ENCODE results near the gene RABEPK.
A peak's percentile ranks its signal among the peaks of the same experiment; 100 is the strongest.
"Not testable (repeated sequence)": the region's sequence is repeated elsewhere in the genome, so short reads cannot be mapped to it uniquely, and the experiment has no call there.

The RABEPK gene, protein sequence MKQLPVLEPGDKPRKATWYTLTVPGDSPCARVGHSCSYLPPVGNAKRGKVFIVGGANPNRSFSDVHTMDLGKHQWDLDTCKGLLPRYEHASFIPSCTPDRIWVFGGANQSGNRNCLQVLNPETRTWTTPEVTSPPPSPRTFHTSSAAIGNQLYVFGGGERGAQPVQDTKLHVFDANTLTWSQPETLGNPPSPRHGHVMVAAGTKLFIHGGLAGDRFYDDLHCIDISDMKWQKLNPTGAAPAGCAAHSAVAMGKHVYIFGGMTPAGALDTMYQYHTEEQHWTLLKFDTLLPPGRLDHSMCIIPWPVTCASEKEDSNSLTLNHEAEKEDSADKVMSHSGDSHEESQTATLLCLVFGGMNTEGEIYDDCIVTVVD

DNA sequence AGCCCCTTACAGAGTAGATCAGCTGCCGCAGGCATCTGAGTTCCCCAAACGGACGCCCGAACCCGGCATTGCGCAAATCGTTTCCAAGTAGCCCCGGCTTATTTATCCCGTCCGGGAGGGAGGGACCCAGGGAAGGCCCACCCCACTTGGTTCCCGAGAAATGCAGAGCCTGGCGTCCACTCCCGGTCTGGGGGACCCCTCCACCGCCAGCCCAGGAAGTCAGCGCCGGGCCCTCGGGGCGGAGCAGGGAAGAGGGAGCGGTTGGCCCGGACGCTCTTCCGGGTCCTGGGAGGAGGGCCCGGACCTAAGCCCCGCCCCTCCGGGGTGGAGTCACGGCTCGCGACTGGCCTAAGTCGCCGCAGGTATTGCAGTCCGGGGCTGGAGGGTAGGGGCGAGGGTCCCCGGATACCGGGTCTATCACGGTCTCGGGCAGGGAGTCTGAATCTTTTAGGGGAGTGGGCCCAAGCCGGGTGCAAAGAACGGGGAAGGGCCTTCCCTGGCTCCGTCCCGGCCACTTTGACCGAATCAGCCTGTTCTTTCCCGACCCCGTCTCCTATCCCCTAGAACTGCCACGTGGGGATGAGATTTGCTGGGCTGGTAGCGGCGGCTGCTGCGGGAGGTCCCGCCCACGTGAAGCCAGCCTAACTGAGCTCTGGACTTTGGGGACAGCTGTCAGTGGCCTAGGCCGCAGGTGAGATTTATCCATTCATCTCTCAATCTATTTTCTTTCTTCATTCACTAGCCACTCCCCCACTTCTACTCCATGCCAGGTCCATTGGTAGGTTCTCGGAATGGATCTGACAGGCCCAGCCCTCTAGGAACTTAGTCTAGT, at the start of gene RABEPK:
Gene RABEPK (plus strand): TSS at position 327 of the 832 bp plus-strand sequence. CDS start 2,472 bp downstream, outside the sequence.
- DNase-seq: peak; percentile 83 to 96 (median 93)

DNA sequence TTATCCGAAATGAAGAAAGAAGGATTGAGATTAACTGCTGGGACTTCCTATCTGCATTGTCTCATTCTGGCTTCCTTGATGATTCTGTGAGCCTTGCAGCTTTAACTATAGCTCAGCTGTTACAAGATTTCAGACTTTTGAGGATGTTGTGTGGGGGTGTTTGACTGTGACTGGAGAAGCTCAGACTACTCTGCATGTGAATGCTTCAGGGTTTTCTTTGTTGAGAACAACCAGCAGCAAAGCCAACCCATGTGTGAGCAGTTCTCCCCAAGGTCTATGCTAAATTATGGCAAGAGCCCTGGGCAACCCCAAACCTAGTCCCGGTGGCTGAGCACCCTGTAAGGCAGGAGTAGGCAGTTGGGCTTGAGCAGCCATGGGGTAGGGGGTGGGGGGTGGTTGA, 48.6 kb upstream of the RABEPK start:
- DNase-seq: no peak

DNA sequence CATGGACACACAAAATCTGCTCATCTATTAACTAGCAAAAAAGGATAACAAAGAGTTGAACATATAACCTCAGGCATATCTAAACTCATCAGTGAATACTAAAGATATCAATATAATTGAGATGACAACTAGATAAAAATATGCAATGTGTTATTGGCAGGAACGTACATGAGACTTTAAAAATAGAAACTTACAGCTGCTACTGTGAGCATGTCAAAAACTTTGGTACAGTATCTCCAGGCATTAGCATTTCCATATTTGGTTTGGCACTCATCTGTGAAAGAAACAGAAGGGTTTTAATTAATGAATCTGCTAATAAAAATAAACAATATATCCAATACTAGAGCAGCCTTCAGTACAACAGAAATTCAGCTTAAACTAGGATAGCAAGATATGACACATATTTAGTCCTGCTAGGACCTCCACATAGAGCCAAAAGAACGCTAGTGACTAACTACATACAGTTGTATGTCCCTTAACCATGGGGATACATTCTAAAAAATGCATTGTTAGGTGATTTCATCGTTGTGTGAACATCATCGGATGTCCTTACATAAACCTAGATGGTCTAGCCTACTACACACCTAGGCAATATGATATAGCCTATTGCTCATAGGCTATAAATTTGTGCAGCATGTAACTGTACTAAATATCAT, 46.5 kb upstream of the RABEPK start:
- DNase-seq: no peak

DNA sequence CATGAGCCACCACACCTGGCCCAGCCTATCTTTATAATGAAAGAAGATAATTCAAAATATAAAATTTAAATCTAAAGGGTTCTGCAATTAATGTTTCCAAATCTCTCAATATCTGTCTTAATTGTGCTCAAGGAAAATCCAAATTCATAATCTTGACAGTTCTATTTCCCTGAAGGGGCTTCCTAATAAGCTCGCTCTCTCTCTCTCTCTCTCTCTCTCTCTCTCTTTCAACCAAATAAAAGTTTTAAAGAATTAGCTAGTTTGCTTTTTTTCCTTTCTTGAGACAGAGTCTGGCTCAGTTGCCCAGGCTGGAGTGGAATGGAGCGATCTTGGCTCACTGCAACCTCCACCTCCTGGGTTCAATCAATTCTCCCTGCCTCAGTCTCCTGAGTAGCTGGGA, 43.8 kb upstream of the RABEPK start:
- no peak for DNase-seq

DNA sequence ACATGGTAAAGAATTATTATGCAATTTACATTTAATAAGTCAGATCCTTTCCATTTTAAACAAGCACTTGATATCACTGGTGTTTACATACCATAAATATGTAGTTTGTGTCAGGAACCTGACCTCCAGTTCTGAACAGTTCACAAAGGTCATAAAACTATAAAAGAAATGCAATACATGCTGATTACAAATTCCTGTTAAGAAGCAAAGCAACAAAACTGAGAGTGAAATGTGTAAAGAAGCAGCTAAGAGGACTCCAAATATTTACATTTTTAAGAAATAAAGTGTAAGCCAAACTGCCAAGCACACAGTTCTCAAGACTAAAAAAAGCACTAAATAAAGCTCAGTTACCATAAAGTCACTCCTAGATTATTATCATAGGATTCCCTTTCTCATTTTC, 39.6 kb upstream of the RABEPK start:
- DNase-seq: no peak

DNA sequence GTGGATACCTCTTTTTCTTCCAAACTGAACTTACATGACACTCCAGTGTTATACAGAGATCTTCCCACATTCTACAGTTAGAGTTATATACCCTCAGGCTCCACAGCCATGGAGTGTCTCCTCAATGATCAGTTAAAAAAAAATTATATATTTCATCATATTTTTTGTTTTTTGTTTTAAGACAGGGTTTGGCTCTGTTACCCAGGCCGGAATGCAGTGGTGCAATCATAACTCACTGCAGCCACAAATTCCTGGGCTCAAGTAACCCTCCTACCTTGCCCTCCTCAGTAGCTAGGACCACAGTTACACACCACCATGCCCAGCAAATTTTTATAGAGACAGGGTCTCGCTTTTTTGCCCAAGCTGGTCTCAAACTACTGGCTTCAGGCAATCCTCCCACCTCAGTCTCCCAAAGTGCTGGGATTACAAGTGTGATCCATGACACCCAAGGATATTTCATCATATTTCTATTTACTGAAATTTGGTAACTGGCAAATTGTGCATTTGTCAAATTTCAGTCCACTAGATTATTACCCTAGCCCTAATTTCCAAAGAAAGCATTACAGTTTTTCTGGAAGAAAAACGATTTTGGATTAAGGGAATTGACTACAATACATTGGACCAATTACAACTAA, 38.9 kb upstream of the RABEPK start:
- DNase-seq: no peak

DNA sequence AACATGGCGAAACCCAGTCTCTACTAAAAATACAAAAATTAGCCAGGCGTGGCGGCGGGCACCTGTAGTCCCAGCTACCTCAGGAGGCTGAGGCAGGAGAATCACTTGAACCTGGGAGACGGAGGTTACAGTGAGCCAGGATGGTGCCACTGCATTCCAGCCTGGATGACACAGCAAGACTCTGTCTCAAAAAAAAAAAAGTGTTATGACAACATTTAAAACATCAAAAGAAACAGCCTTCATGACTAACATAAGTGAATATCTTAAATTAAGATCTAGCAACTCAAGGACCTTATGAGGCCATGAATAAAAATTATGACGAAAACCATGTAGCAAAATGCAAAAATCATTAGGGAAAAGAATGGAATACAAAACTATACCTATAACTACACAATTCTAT, 37.5 kb upstream of the RABEPK start:
- not testable (repeated sequence) for DNase-seq

DNA sequence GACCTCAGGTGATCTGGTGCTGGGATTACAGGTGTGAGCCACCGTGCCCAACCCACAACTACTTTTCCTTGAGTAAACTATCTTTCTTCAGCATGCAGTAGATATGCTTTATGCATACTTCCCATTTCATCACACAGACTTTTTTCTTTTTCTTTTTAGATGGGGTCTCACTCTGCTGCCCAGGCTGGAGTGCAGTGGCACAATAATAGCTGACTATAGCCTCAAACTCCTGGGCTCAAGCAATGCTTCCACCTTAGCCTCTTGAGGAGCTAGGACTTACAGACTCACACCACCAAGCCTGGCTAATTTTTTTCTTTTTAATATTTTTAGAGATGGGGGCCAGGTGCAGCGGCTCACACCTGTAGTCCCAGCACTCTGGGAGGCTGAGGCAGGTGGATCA, 33.6 kb upstream of the RABEPK start:
- DNase-seq: no peak

DNA sequence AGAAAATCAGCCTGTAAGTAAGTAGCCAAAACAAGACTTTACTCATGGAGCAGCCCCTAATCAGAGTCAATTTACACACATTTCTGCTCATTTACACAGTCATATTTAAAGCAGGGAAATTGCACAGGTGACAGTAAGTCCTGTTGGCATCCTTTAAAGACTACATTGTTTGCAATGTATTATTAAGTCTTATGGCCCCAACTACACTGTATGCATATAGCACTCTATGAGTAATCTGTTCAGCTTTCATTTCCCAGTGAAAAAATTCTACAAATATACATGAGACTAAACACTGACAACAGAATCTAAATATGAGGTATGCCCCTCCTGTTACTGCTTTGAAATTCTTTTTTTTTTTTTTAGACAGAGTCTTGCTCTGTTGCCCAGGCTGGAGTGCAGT, 30.4 kb upstream of the RABEPK start:
- DNase-seq: no peak

DNA sequence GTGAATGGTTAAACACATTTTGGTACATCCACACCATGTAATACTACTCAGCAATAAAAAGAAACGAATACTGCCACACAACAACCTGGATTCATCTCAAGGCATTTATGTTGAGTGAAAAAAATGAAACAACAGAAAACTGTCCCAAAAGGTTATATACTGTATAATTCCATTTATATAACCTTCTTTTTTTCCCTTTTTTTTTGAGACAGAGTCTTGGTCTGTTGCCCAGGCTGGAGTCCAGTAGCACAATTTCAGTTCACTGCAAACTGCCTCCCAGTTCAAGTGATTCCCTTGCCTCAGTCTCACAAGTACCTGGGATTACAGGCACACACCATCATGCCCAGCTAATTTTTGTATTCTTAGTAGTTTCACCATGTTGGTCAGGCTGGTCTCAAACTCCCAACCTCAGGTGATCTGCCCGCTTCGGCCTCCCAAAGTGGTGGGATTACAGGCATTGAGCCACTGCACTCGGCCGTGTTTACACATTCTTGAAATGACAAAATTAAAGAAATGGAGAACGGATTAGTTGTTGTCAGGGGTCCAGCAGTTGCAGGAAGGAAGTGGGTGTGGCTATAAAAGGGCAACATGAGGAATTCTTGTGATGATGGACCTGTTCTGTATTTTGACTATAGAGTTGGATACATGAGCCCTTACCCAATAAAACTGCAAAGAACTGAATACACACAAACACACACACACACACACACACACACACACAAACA, 28.1 kb upstream of the RABEPK start:
- no peak for DNase-seq

DNA sequence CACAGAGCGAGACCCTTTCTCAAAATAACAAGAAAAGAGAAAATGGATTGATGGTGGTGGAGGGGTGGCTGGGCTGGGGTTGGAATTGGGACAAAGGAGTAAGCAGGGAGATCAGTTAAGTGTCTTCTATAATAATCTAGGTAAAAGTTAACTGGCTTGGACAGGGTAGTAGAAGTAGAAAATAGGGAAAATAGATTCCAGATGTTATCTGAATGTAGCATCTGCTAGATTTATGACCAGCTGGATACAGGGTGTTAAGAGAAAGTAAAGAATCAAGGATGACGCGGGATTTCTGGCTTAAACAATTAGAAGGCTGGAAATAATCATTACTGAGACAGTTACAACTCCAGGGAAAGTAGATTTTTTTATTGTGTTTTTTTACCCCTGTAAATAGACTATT, 23.7 kb upstream of the RABEPK start:
- no peak for DNase-seq

DNA sequence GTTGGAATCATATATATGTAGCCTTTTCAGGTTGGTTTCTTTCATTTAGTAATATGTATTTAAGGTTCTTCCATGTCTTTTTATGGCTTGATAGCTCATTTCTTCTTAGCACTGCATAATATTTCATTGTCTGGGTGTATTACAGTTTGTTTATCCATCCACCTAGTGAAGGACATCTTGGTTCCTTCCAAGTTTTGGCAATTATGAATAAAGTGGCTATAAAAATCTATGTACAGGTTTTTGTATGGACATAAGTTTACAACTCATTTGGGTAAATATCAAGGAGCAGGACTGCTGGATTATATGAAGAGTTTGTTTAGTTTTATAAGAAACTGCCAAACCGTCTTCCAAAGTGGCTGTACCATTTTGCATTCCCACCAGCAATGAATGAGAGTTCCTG, 22.5 kb upstream of the RABEPK start:
- no peak for DNase-seq

DNA sequence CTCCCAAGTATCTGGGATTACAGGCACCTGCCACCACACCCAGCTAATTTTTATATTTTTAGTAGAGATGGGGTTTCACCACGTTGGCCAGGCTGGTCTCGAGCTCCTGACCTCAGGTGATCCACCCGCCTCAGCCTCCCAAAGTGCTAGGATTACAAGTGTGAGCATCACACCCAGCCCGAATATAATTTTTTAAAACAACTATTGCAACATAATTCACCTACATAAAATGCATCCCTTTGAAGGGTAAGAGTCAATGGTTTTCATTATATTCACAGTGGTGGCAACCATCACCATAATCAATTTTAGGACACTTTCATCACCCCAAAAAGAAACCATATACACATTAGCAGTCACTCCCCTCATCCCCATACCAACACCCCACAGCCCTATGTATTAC, 20.6 kb upstream of the RABEPK start:
- DNase-seq: not testable (repeated sequence)

DNA sequence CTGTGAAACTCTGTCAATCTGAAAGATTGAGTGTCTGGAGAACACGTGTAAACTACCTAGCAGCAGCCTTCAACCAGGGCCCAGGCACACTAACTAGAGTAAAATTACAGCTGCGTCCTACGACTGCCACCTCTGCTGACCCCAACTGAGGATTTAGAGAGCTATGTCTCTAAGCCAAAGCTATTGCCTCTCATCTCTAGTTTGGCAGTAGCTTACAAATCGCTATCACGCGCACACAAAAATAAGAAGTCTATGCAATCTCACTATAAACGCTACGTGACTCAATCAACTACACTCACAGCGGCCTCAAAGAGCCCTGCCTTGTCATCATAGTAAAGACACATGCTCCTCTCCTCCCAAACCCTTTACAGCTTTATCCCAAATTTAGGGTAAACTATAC, 19.5 kb upstream of the RABEPK start:
- DNase-seq: no peak

DNA sequence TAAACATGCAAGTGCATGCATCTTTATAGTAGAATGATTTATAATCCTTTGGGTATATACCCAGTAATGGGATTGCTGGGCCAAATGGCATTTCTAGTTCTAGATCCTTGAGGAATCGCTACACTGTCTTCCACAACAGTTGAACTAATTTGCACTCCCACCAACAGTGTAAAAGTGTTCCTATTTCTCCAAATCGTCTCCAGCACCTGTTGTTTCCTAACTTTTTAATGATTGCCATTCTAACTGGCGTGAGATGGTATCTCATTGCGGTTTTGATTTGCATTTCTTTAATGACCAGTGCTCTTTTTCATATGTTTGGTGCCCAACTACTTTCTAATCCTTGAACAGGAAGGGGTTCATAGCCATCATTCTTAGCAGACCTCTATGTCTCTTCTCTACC, 18.6 kb upstream of the RABEPK start:
- not testable (repeated sequence) for DNase-seq

DNA sequence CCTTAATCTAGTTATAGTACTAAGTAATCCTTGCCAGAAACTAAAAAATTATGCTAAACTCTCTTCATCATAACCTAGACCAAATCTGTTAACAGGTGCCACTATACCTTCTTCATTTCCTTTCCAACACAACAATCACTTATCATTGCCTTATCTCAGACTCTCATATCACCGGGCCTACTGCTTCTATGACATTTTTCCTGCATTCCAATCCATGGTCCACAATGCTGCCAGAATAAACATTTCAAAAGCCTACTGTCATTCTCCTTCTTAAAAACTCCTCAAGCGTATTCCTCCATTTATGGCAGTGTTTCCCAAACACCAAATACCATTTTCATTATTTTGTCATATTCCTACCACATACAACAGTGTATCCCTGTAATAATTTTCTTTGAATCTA, 17.3 kb upstream of the RABEPK start:
- DNase-seq: no peak

DNA sequence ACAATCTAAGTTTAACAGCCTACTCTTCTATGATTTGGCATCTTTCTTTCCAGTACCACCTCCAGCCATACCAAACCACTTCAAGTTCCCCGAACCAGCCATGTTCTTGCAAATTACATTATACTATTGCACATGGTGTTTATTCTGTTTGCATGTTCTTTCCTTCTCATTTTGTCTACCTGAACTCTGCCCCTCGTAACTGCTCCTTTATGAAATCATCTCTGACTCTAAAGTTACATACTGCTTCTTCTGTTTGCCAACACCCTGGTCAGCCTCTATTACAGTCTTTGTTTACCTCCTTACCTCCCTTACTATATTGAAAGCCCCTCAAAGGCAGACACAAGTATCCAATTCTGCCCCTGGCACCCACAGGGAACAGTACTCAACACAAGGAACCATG, 16.8 kb upstream of the RABEPK start:
- no peak for DNase-seq

DNA sequence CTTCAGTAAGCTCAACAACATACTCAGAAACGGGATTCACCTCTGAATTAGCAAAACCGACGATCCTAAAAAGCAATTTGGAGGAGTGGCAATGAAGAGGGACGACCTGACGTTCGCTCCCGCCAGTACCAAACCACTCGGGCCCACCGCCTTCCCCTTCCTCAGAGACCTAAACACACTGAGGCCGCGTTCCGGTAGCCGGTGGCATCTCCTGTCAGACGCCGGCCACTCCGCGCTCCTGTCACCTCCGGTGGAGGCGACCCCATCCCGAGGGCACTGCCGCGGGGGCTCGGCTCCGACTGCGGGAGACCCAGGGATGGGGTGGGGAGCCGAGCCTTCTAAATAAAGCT, 11.4 kb upstream of the RABEPK start:
- peak in 1 of 3 experiments; percentile 40 for DNase-seq

DNA sequence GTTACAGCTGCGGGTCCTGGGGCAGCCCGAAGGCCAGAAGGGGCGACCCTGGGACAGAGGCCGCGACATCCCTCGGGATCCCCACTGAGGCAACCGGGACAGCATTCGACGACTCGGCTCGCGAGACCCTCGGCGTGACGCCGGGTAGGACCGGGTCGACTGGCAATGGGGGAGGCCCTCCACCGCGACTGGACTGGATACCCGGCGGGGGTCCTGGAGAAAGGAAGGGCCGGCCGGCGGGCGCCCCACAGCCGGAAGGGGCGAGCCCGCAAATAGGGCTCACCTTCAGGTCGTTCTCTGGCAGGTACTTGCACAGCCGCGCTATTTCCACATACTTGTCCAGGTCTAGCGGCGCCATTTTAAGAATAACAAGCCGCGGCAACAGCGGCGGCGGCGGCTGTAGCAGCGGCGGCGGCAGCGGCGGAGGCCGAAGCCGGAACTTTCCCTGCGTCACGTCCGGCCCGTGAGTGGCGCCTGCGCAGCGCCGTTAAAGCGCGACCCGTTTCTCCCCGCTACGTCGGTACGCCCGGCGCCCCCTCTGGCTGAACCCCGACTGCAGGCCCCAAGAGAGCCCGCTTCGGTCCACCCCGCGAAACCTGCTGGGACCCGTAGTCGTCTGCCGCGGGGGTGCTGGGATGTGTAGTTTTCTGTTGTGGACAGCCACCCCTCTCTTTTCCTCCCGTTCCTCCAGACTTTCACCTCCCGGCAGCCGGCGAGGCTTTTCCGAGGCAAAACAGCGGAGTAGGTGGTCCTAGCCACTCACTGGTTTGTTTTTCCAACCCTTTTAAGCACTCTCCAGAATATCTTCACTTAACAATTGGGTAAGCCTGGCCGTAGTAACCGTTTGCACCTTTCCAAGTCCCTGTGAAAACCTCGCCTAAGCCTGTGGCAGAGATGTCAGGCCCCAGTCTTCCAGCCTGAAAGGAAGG, 10.7 kb upstream of the RABEPK start, which contains the start of gene PPP6C:
Gene PPP6C (minus strand): TSS at position 443 of the 929 bp plus-strand sequence. CDS start 85 bp downstream, at position 358.
- peak; percentile 85 to 98 (median 97) for DNase-seq

DNA sequence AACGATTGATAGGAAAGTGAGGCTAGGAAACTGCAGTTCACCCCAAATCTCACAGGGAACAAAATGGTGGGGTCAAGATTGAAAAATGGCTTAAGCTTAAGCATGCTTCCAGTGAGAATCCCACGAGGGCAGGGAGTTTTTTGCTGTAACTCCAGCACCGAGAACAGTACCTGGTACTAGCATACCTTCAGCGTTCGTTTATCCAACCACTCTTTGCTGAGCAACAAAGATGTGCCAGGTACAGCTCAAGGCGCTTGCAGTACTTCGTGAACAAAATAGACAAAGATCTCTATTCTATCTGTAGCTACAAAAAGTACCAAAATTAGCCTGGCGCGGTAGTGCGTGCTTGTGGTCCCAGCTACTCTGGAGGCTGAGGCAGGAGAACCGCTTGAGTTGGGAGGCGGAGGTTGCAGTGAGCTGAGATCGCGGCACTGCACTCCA, 10.0 kb upstream of the RABEPK start:
- peak in 2 of 3 experiments; percentile 73 to 81 for DNase-seq

DNA sequence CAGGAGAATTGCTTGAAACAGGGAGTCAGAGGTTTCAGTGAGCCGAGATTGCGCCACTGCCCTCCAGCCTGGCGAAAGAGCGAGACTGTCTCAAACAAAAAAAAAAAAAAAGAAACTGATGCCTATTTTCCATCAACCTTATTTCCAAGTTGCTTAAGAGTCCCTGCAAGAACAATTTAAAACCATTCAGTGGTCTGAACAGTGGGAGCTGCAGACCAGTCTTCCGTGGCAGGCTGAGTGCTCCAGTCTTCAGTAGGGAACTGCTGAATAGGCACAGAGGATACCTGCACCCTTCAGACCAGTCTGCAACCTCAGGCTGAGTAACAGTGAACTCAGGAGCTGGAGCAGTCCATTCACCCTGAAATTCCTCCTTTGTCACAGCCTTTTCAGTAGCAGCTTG, 5.9 kb upstream of the RABEPK start:
- DNase-seq: not testable (repeated sequence)

All from NCI-H1417 (cell line).